Neural cell (in vitro differentiated cells): ENCODE data around the gene LDLRAD4. TPM values are rescaled to one million over a fixed set of nuclear protein-coding genes. Genes with fewer than 3 reads are reported as not detected.

Experiments
- H2AFZ ChIP-seq: fragments of 200-600, 300-800 bp; sonication (generic), shearing (Covaris generic); 2 replicates; pipeline ENCODE4 v1.6.0; 2014; ENCODE audit warnings: low read depth, mild to moderate bottlenecking, antibody characterized with exemption, low read length, moderate library complexity
- H3F3A ChIP-seq: fragments of 200-600 bp; shearing (Covaris generic); 2 replicates; pipeline ENCODE4 v1.6.1; 2016; ENCODE audit warnings: mild to moderate bottlenecking, moderate library complexity, mixed read lengths, antibody characterized with exemption, low read length; ENCODE audit not compliant: insufficient read depth, poor library complexity, severe bottlenecking
- H3K27ac ChIP-seq: fragments of 200-600, 300-800 bp; sonication (generic), shearing (Covaris generic); 2 replicates; pipeline ENCODE4 v1.5.1; 2014; ENCODE audit warnings: mild to moderate bottlenecking, low read length, moderate library complexity
- H3K27me3 ChIP-seq: fragments of 300-800, 200-600 bp; sonication (generic), shearing (Covaris generic); 2 replicates; pipeline ENCODE4 v1.6.0; 2014; ENCODE audit warnings: mild to moderate bottlenecking, low read depth, low read length, moderate library complexity; ENCODE audit not compliant: insufficient read depth
- H3K36me3 ChIP-seq: fragments of 300-800, 200-600 bp; sonication (generic), shearing (Covaris generic); 2 replicates; pipeline ENCODE4 v1.5.1; 2014; ENCODE audit warnings: mild to moderate bottlenecking, antibody characterized with exemption, low read length, moderate library complexity; ENCODE audit not compliant: insufficient read depth
- H3K4me2 ChIP-seq: fragments of 300-800, 200-600 bp; sonication (generic), shearing (Covaris generic); 2 replicates; pipeline ENCODE4 v1.6.0; 2014; ENCODE audit warnings: mild to moderate bottlenecking, low read length
- H3K4me3 ChIP-seq: fragments of 300-800, 200-600 bp; sonication (generic), shearing (Covaris generic); 2 replicates; pipeline ENCODE4 v1.5.1; 2014; ENCODE audit warnings: mild to moderate bottlenecking, low read length, moderate library complexity
- H3K79me2 ChIP-seq: fragments of 200-600 bp; shearing (Covaris generic); replicated peaks from 2 replicates; pipeline ENCODE4 v1.6.0; 2014; ENCODE audit warnings: mild to moderate bottlenecking, low read length, moderate library complexity; ENCODE audit not compliant: insufficient read depth
- H3K9ac ChIP-seq: fragments of 300-800, 200-600 bp; sonication (generic), shearing (Covaris generic); 2 replicates; pipeline ENCODE4 v1.6.1; 2016; ENCODE audit warnings: mild to moderate bottlenecking, low read length, mixed read lengths
- H3K9me2 ChIP-seq: fragments of 200-600 bp; shearing (Covaris generic); 2 replicates; pipeline ENCODE4 v1.6.1; 2016; ENCODE audit warnings: mild to moderate bottlenecking, low read length, mixed read lengths; ENCODE audit not compliant: insufficient read depth
- H3K9me3 ChIP-seq: fragments of 200-600, 300-800 bp; sonication (generic), shearing (Covaris generic); 2 replicates; pipeline ENCODE4 v1.6.1; 2016; ENCODE audit warnings: mild to moderate bottlenecking, mixed run types, low read length, moderate library complexity, mixed read lengths
- H4K20me1 ChIP-seq: fragments of 200-600 bp; shearing (Covaris generic); 2 replicates; pipeline ENCODE4 v1.6.1; 2016; ENCODE audit warnings: mild to moderate bottlenecking, mixed run types; ENCODE audit not compliant: insufficient read depth
- EP300 ChIP-seq: fragments of 450-650 bp; conservative IDR thresholded peaks from 2 replicates; pipeline ENCODE4 v1.6.1; 2014; ENCODE audit warnings: antibody characterized with exemption, mild to moderate bottlenecking, moderate library complexity; ENCODE audit not compliant: poor library complexity, severe bottlenecking
- EZH2 ChIP-seq: fragments of 200-600, 300-800 bp; shearing (Covaris generic), sonication (generic); IDR thresholded peaks from 2 replicates; pipeline ENCODE4 v1.6.1; 2014; ENCODE audit warnings: antibody characterized with exemption, low read length, borderline replicate concordance, mild to moderate bottlenecking; ENCODE audit not compliant: insufficient read depth, poor library complexity, severe bottlenecking
- MXI1 ChIP-seq: fragments of 450-650 bp; conservative IDR thresholded peaks from 2 replicates; pipeline ENCODE4 v1.6.1; 2014; ENCODE audit warnings: antibody characterized with exemption, mild to moderate bottlenecking; ENCODE audit not compliant: poor library complexity, severe bottlenecking
- POLR2AphosphoS5 ChIP-seq: IDR thresholded peaks from 2 replicates; pipeline ENCODE4 v1.6.1; 2012
- RAD21 ChIP-seq: fragments of 450-650 bp; conservative IDR thresholded peaks from 2 replicates; pipeline ENCODE4 v1.6.1; 2014; ENCODE audit warnings: antibody characterized with exemption, mild to moderate bottlenecking, moderate library complexity
- SMC3 ChIP-seq: fragments of 450-650 bp; conservative IDR thresholded peaks from 2 replicates; pipeline ENCODE4 v1.6.1; 2014; ENCODE audit warnings: antibody characterized with exemption, mild to moderate bottlenecking, moderate library complexity; ENCODE audit not compliant: poor library complexity
- TAF1 ChIP-seq: IDR thresholded peaks from 2 replicates; pipeline ENCODE4 v1.6.1; 2012; ENCODE audit warnings: low read depth
- polyA plus RNA-seq: library from polyadenylated mRNA; depleted of rRNA; stranded (reverse); fragments of >200 nt; gene quantifications from 2 replicates; pipeline ENCODE4 v1.2.3, GENCODE V29; 2014
- TF ChIP-seq, protein P1 (sequence below): fragments of 450-650 bp; IDR thresholded peaks from 2 replicates; pipeline ENCODE4 v1.5.1; 2014; ENCODE audit warnings: antibody characterized with exemption, mild to moderate bottlenecking, moderate library complexity; ENCODE audit not compliant: poor library complexity, severe bottlenecking
- TF ChIP-seq, protein P2 (sequence below): IDR thresholded peaks from 2 replicates; pipeline ENCODE4 v1.6.1; 2012; ENCODE audit warnings: borderline replicate concordance

LDLRAD4 gene
- polyA plus RNA-seq, 1 donor from 2014 or later, result 3.7 TPM

DNA sequence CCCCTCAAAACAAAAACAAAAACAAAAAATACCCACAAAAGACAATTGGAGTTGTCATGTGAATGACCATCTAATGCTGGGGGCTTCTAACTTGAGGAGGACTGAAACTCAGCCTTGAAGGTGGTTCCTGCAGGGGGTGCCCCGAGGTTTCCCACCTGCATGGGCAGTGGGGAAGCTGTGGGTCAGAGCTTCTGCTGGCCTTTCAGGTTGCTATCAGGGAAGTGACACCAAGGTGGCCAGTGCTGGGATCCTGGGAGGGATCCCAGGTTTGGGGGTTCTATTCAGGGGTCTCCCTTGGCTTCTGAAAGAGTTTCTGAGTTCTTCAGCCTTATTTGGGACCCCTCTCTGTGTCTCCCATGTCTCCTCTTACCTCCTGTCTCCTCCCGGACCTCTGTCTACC lies 62.8 kb downstream of the LDLRAD4 start:
- TF ChIP-seq EP300, result no peak
- TF ChIP-seq SMC3, result no peak
- no peak for TF ChIP-seq RAD21
- TF ChIP-seq POLR2AphosphoS5, result no peak
- TF ChIP-seq, protein P1, sequence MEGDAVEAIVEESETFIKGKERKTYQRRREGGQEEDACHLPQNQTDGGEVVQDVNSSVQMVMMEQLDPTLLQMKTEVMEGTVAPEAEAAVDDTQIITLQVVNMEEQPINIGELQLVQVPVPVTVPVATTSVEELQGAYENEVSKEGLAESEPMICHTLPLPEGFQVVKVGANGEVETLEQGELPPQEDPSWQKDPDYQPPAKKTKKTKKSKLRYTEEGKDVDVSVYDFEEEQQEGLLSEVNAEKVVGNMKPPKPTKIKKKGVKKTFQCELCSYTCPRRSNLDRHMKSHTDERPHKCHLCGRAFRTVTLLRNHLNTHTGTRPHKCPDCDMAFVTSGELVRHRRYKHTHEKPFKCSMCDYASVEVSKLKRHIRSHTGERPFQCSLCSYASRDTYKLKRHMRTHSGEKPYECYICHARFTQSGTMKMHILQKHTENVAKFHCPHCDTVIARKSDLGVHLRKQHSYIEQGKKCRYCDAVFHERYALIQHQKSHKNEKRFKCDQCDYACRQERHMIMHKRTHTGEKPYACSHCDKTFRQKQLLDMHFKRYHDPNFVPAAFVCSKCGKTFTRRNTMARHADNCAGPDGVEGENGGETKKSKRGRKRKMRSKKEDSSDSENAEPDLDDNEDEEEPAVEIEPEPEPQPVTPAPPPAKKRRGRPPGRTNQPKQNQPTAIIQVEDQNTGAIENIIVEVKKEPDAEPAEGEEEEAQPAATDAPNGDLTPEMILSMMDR, result no peak
- TF ChIP-seq, protein P2, sequence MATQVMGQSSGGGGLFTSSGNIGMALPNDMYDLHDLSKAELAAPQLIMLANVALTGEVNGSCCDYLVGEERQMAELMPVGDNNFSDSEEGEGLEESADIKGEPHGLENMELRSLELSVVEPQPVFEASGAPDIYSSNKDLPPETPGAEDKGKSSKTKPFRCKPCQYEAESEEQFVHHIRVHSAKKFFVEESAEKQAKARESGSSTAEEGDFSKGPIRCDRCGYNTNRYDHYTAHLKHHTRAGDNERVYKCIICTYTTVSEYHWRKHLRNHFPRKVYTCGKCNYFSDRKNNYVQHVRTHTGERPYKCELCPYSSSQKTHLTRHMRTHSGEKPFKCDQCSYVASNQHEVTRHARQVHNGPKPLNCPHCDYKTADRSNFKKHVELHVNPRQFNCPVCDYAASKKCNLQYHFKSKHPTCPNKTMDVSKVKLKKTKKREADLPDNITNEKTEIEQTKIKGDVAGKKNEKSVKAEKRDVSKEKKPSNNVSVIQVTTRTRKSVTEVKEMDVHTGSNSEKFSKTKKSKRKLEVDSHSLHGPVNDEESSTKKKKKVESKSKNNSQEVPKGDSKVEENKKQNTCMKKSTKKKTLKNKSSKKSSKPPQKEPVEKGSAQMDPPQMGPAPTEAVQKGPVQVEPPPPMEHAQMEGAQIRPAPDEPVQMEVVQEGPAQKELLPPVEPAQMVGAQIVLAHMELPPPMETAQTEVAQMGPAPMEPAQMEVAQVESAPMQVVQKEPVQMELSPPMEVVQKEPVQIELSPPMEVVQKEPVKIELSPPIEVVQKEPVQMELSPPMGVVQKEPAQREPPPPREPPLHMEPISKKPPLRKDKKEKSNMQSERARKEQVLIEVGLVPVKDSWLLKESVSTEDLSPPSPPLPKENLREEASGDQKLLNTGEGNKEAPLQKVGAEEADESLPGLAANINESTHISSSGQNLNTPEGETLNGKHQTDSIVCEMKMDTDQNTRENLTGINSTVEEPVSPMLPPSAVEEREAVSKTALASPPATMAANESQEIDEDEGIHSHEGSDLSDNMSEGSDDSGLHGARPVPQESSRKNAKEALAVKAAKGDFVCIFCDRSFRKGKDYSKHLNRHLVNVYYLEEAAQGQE, result no peak
- TF ChIP-seq MXI1, result no peak
- TF ChIP-seq TAF1, result no peak
- no peak for TF ChIP-seq EZH2
- H3K4me2 ChIP-seq, result no peak overlapping the region
- no peaks in the 10 kb centered on the region for H3K9me3 ChIP-seq
- H2AFZ ChIP-seq, result no peak overlapping the region
- H3K79me2 ChIP-seq, result no peaks in the 10 kb centered on the region
- H3K36me3 ChIP-seq, result no peaks in the 10 kb centered on the region
- no peak overlapping the region for H3K9ac ChIP-seq
- H3K27ac ChIP-seq, result no peak overlapping the region
- H3K9me2 ChIP-seq, result no peaks in the 10 kb centered on the region
- H3K27me3 ChIP-seq, result no peaks in the 10 kb centered on the region
- H4K20me1 ChIP-seq, result no peaks in the 10 kb centered on the region
- H3K4me3 ChIP-seq, result no peak overlapping the region
- H3F3A ChIP-seq, result no peaks in the 10 kb centered on the region

DNA sequence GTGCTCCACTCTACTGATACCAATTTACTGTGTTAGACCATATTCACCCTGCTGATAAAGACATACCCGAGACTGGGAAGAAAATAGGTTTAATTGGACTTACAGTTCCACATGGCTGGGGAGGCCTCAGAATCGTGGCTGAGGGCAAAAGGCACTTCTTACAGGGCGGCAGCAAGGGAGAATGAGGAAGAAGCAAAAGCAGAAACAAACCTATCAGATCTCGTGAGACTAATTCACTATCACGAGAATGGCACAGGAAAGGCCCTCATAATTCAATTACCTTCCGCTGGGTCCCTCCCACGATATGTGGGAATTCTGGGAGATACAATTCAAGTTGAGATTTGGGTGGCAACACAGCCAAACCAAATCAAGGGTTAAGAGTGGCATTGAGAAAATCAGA lies 65.2 kb downstream of the LDLRAD4 start:
- Histone ChIP-seq H3K27me3 (no peaks in the 10 kb centered on the region), H3K27ac (no peak overlapping the region), H3K9me3 (no peaks in the 10 kb centered on the region), H3K79me2 (no peaks in the 10 kb centered on the region), H2AFZ (no peak overlapping the region), H3K4me2 (no peak overlapping the region), H3F3A (no peaks in the 10 kb centered on the region), H3K9me2 (no peaks in the 10 kb centered on the region), H3K36me3 (no peaks in the 10 kb centered on the region), H3K4me3 (no peak overlapping the region), H3K9ac (no peak overlapping the region), H4K20me1 (no peaks in the 10 kb centered on the region)
- TF ChIP-seq, protein P2, result no peak
- TF ChIP-seq EZH2, result no peak
- TF ChIP-seq SMC3, result no peak
- no peak for TF ChIP-seq TAF1
- TF ChIP-seq, protein P1, result no peak
- TF ChIP-seq MXI1, result no peak
- no peak for TF ChIP-seq POLR2AphosphoS5
- no peak for TF ChIP-seq EP300
- TF ChIP-seq RAD21, result no peak
